NB4 (cell line): ENCODE measurements around the gene DUOX1.

Experiments used
- MYC ChIP-seq: IDR thresholded peaks from 2 replicates; pipeline ENCODE4 v1.6.1; 2011; ENCODE audit warnings: low read depth, low read length
- TF ChIP-seq, protein P1 (sequence below): IDR thresholded peaks from one replicate; pipeline ENCODE4 v1.5.1; 2012; ENCODE audit warnings: low read depth, low read length
- TF ChIP-seq, protein P2 (sequence below): IDR thresholded peaks from 2 replicates; pipeline ENCODE4 v1.6.1; 2011; ENCODE audit warnings: low read depth, low read length

DNA sequence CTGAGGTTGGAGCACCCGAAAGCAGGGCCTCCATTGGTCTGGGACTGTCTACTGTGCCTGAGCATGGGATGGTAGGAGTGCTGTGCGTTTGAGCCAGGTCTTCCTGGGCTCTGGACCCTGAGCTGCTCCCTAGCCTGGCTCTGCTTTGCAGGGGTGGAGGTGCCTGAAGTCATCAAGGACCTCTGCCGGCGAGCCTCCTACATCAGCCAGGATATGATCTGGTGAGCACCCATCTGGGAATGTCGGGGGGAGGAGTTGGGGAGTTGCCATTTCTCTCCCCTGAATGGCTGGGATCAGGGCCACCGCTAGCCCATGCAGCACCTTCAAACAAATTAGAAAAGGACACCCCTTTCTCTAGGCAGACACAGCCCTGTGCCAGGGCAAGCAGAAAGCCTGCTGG, 20.7 kb downstream of the DUOX1 start:
- TF ChIP-seq, protein P1, sequence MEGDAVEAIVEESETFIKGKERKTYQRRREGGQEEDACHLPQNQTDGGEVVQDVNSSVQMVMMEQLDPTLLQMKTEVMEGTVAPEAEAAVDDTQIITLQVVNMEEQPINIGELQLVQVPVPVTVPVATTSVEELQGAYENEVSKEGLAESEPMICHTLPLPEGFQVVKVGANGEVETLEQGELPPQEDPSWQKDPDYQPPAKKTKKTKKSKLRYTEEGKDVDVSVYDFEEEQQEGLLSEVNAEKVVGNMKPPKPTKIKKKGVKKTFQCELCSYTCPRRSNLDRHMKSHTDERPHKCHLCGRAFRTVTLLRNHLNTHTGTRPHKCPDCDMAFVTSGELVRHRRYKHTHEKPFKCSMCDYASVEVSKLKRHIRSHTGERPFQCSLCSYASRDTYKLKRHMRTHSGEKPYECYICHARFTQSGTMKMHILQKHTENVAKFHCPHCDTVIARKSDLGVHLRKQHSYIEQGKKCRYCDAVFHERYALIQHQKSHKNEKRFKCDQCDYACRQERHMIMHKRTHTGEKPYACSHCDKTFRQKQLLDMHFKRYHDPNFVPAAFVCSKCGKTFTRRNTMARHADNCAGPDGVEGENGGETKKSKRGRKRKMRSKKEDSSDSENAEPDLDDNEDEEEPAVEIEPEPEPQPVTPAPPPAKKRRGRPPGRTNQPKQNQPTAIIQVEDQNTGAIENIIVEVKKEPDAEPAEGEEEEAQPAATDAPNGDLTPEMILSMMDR = no peak
- TF ChIP-seq, protein P2, sequence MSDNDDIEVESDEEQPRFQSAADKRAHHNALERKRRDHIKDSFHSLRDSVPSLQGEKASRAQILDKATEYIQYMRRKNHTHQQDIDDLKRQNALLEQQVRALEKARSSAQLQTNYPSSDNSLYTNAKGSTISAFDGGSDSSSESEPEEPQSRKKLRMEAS = no peak
- no peak for TF ChIP-seq MYC
